Measurements from ENCODE around the gene HTR6. TPM values are rescaled to one million over a fixed set of nuclear protein-coding genes. Genes with fewer than 3 reads are reported as not detected.

HTR6 gene
- total RNA-seq, 1 donor from 2014 or later: not detected

- Mint-ChIP-seq H3K36me3 (ENCODE audit: low read depth, unreplicated experiment) (no peaks in the 10 kb centered on the region), H3K27me3 (ENCODE audit: unreplicated experiment) (no peaks in the 10 kb centered on the region), H3K27ac (ENCODE audit: unreplicated experiment) (no peak overlapping the region), H3K4me3 (ENCODE audit: unreplicated experiment) (no peak overlapping the region), H3K9me3 (ENCODE audit: unreplicated experiment) (no peaks in the 10 kb centered on the region), H3K4me1 (ENCODE audit: unreplicated experiment) (peaks cover 7% of the 10 kb centered on the region)
- no peak for DNase-seq (ENCODE audit: low spot score)
- TF ChIP-seq CTCF (IDR thresholded peaks at IDR 0.05; ENCODE audit: unreplicated experiment): no peak
Measured at GRCh38 chr1:19650416-19651140, 14.1 kb upstream of the HTR6 start.

GRCh38 chr1:19651141-19651737 lies 13.4 kb upstream of the HTR6 start:
- no peak for TF ChIP-seq CTCF (IDR thresholded peaks at IDR 0.05; ENCODE audit: unreplicated experiment)
- DNase-seq (ENCODE audit: low spot score): peak; percentile 63
- no peak overlapping the region for H3K27ac Mint-ChIP-seq (ENCODE audit: unreplicated experiment)
- H3K27me3 Mint-ChIP-seq (ENCODE audit: unreplicated experiment): no peaks in the 10 kb centered on the region
- no peaks in the 10 kb centered on the region for H3K36me3 Mint-ChIP-seq (ENCODE audit: low read depth, unreplicated experiment)
- no peaks in the 10 kb centered on the region for H3K9me3 Mint-ChIP-seq (ENCODE audit: unreplicated experiment)
- no peak overlapping the region for H3K4me3 Mint-ChIP-seq (ENCODE audit: unreplicated experiment)
- H3K4me1 Mint-ChIP-seq (ENCODE audit: unreplicated experiment): peaks cover 9% of the 10 kb centered on the region

- TF ChIP-seq CTCF (IDR thresholded peaks at IDR 0.05; ENCODE audit: unreplicated experiment): no peak
- Mint-ChIP-seq H3K4me3 (ENCODE audit: unreplicated experiment) (no peak overlapping the region), H3K9me3 (ENCODE audit: unreplicated experiment) (no peaks in the 10 kb centered on the region), H3K27me3 (ENCODE audit: unreplicated experiment) (no peaks in the 10 kb centered on the region), H3K27ac (ENCODE audit: unreplicated experiment) (no peak overlapping the region), H3K36me3 (ENCODE audit: low read depth, unreplicated experiment) (no peaks in the 10 kb centered on the region), H3K4me1 (ENCODE audit: unreplicated experiment) (peaks cover 5% of the 10 kb centered on the region)
- no peak for DNase-seq (ENCODE audit: low spot score)
Measured at GRCh38 chr1:19654386-19654785, 10.3 kb upstream of the HTR6 start.

- no peak for TF ChIP-seq CTCF (IDR thresholded peaks at IDR 0.05; ENCODE audit: unreplicated experiment)
Measured at GRCh38 chr1:19654886-19655717, 9.6 kb upstream of the HTR6 start.

More at GRCh38 chr1:19654886-19655717, 9.6 kb upstream of the HTR6 start:
- H3K27ac Mint-ChIP-seq (ENCODE audit: unreplicated experiment): no peak overlapping the region
- no peaks in the 10 kb centered on the region for H3K36me3 Mint-ChIP-seq (ENCODE audit: low read depth, unreplicated experiment)
- peaks cover 9% of the 10 kb centered on the region for H3K4me1 Mint-ChIP-seq (ENCODE audit: unreplicated experiment)
- no peaks in the 10 kb centered on the region for H3K9me3 Mint-ChIP-seq (ENCODE audit: unreplicated experiment)
- peaks cover 4% of the 10 kb centered on the region for H3K27me3 Mint-ChIP-seq (ENCODE audit: unreplicated experiment)
- DNase-seq (ENCODE audit: low spot score): no peak
- no peak overlapping the region for H3K4me3 Mint-ChIP-seq (ENCODE audit: unreplicated experiment)
